Hypothalamus (tissue), 51 donors: ENCODE results near the gene NPW.
"Not testable (repeated sequence)": the region's sequence is repeated elsewhere in the genome, so short reads cannot be mapped to it uniquely, and the experiment has no call there.

Experiments used
- DNase-seq, 51 donors: peaks; one replicate each; lab custom pipeline; 2025; lab: John Stamatoyannopoulos, UW

Gene NPW

DNA sequence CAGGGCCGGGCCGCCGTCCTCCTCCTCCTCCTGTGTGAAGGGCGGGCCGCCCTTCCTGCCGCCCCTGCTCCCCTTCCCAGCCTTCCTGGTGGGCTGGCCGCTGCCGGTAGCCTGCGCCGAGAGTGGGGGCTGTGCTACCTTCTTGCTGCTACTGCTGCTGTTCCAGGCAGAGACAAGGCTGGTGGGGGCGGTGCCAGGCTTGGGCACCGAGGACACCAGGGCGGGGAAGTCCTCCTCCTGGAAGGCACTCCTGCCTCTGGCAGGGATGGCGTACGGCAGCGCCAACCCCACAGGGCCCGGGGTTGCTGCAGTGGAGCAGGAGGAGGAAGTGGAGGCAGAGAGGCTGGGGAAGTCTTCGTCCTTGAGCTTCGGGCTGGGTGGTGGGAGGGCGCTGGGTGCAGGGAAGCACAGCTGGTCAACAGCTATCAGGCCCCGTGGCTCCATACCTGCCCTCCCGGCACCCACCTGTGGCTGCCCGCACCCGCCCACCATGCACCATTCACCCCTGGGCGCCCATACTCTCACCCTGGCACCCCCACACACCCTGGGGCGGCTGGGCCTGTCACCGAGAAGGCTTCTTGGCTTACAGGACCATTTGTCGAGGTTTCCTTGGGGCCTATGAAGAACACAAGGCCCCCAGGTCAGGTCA lies 19.6 kb upstream of the NPW start:
- no peak for DNase-seq

DNA sequence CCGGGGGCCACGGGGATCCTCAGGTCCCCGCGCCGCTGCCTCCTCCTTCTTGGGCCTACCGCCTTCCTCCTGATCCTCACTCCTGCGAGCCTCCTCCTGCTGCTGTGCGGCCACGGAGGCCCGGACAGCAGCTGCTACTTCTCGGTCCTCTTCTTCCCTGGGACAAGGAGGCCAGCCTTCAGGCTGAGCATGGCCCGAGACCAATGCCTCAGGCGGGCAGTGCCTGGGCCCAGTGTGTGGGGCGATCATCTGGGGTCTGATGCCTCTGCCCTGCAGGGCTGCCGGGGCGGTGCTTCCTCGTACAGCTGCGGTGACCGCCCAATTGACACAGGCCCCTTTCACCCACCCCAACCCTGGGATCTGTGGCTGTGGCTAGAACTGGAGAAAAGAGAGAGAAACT lies 18.6 kb upstream of the NPW start:
- DNase-seq, result no peak

DNA sequence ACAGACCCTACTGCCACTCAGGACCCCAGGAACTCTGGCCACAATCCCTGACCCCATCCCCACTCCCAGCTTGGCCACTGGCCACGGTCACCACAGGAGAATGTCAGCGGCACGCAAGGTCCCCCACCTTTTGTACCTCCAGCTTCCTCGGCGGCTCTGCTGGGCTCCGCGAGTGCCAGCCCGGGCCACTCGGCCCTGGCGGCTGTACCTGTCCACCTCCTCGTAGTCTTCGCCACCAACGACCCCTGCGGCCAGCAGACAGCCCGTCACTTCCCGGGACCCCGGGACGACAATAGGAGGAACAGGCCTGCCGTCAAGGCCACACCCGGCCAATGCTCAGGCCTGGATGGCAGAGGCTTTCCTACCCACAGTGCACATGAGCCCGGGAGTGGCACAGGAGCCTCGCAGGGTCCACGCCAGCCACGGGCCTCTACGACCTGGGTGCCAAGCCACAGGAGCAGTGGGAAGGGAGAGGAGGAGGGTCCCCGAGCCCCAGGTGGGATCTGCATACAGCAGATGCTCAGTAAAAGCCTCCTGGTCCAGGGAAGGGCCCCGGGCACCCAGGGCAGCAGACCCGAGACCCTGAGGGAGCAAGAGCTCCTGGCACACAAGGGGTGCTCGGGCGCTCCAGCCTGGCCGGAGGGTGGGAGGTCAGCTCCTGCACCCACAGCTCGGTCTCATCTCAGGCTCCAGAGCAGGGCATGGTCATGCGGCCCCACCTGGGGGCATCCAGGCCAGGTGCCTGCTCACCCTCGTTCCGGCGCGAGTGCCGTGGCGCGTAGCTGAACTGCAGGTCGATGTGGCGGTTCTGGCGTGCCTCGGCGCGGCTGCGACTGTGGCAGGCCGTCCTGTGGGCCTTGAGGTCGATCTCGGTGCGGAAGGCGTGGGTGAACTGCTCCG lies 17.9 kb upstream of the NPW start:
- DNase-seq, result no peak

DNA sequence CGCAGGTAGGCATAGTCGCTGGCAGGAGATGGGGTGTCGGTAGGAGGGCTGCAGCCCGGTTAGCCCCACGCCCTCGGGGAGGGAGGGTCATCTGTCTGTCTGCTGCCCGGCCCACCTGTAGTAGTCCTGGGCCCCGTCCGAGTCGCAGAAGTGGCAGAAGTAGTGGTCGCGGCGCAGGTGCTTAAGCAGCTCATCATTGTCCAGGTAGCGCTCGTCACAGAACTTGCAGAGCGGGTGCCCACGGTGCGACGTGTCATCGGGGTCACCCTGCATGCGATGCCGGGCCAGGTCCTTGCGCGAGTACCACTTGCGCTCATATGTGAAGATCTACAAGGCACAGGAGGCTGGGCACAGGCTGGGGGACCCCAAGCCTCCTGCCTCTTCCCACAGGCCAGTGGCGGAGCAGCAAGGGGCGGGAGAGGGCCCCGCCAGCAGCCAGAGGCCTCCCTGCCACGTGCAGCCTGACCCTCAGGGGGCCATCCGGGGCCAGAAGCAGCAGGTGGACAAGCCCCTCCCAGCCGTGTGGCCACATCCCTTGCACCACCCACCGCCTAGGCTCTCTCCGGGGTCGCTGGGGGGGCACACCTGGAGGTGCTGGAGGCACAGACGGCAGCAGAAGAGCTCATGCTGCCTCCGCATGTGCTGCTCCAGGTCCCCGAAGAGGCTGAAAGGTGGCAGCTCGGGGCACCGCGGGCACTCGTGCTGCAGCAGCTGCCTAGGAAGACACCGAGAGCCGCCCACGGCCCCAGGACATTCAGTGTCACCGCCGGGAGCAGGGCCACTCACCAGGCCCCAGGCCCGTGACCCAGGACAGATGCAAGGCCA lies 17.0 kb upstream of the NPW start:
- DNase-seq, result no peak

DNA sequence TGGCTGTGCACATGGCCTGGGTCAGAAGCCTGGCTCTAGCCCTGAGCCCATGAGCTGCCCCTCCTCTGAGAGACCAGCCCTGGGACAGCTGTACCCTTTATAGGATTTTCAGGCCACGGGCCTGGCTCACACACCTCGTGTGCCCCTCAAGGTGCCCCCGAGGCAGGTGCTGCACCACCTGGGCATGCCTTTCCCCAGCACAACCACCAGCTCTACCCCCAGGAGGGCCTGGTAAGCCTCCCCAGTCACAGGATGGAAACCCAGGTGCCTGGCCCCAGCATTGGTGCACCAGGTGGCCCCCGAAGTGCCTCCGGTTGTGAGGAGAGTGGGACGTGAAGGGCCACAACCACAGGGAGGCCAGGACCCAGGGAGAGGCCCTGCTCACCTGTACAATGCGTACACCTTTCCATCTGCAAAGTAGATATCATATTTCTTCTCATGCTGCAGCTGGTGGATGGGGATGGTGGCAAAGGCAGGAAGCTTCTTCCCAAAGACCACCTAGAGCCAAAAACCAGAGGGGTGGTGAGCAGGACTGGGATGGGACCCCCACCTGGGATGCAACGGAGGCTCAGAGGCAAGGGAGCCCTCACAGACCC lies 16.3 kb upstream of the NPW start:
- no peak for DNase-seq

DNA sequence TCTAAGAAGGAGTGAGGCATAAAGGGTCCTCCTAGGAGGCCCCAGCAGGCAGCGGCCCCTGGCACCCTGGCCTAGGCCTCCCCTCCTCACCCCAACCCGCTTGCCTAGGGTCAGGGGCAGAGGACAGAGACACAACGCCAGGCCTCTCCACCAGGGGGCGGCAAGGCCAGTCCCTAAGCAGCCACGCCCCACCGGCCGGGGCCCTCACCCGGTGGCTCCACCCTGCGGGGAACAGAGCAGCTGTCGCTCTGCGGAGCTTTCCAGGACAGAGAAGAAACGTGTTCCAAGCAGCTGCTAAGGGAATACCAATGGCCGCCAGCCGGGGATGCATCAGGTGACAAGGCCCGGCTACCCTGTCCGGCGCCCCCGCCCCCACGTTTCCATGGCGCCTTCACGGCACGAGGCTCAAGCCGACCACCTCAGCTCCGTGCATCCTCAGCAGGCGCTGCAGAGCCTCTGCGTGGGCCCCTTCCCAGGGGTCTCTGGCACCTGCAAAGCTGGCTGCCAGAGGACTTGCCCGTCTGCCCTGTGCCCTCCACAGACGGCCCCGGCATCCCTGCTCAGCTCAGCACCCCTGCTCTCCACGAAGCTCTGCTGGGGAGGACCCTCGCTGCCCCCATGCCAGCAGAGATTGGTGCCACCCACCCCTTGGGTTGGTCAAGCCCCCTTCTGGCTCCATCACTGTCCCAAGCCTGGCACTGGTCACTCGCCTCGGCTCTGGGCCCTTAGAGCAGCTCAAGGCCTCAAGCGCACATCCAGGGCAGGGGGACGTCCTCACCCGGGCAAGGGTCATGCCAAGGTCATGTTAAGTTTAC lies 15.6 kb upstream of the NPW start:
- DNase-seq, result peak in 43 of 51 donors; percentile 8 to 83 (median 59)

DNA sequence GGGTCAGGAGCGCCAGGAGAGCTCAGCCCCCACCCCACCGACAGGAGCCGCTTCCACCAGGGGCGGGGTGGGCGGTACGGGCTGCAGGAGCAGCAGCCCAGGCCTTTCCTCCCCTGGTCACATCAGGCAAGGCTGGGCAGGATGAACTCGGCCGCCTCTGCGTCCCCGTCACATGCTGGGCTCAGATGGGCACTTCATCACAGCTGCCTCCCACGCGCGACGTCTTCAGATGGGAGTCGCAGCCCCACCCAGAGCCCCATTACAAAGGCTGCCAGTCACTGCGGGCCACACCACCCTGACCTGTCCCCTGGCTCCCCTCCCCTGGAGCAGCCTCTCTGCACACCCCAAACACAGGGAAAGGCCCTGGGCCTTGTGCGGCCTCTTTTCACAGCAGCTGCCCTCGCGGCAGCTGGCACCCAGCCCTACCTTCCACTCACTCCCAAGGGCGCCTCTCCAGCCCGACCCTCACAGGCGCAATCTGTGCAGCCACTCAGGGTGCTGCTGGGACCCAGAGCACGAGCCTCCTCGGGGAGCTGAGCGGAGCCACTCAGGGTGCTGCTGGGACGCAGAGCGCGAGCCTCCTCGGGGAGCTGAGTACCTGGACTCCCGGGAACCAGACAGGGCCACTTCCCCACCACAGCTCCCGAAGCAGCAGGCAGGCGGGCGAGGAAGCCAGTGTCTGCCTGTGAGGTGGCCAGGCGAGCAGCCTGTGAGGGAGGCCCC lies 14.6 kb upstream of the NPW start:
- DNase-seq, result no peak

DNA sequence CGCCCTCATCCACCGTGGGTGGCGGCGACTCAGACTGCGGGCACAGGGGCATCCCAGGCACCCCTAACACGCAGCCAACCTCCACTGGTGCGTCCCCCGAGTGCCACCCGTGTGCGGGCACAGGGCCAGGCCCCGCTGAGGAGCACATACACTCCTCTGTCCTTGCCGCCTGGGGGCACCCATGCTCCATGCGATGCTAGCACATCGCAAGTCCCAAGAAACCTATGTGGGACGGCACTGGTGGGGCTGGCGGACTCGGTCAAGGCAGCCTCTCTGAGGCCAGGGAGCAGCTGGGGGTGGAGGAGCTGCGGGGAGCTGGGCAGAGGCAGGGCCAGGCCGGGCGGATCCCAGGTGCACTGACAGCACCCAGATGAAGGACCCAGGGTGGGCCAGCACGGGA lies 13.9 kb upstream of the NPW start:
- peak in 1 of 51 donors; percentile 23 for DNase-seq

DNA sequence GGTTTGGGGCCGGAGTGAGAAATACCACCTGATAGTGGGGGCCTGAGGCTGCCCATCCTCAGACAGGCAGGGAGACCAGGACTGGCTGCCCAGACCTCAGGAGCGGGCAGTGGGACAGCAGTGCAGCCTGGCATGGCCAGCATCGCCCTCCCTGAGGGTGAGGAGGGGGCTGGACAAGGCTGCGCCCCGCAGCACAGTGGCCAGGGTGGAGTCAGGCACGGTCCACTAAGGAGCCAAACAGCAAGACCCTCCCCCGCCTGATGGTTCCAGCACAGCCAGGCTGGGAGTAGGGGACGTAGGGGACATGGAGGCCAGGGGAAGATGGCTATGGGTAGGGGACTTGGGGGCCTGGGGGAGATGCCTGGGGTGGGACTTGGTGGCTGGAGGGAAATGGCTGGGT lies 13.3 kb upstream of the NPW start:
- no peak for DNase-seq

DNA sequence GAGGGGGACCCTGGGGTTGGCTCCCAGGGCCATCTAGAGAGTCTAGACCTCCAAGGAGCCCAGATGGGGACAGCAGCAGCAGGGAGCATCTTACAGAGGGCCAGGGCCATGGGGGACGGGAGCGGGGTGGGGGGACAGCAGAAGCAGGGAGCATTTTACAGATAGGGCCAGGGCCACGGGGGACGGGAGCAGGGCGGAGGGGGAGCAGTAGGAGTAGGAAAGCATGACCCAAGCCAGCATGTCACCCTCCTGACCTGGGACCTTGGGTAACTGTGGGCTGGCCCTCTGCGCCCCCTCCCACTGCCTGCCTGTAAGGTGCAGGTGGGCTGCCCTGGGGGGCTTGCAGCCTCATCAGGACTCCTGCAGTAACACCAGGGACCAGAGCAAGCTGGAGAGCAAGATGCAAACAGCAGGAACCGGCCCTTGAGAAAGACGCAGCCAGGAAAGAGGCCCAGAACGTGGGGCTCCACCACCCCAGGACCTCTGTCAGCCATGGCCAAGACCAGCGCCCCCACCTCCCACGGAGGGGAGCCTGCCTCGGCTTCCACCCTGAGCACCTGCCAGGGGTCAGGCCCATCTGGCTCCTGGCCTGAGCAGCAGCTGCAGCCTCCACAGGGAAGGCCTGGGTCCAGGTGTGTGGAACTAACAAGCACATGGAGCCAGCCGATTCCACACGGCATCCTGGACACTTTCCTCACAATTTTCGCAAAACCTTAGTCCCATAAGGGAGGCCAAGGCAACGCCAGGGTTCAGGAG lies 12.3 kb upstream of the NPW start:
- no peak for DNase-seq

DNA sequence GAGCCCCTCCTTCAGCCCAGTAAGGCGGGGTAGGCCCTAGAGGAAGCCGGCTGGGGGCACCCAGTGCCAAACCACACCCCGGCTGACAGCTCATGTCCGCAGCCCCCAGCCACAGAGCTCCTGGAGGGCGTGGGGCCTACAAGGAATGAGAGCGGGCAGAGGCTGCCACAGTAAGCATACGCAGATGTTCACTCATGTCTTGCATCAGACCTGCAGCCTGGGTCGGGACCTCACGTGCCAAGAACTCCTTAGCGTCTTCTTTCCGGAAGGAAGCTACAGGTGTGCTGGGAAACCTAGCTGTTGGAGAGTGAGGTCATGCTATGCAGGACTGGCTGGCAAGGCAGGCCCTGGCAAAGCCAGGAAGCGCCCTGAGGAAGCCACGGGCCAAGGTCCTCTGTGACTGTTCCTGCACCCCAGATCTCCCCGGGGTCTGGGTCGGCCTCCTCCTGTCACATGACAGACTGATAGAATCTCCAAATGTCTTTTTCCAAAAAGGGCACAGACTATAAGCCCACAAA lies 11.5 kb upstream of the NPW start:
- no peak for DNase-seq

DNA sequence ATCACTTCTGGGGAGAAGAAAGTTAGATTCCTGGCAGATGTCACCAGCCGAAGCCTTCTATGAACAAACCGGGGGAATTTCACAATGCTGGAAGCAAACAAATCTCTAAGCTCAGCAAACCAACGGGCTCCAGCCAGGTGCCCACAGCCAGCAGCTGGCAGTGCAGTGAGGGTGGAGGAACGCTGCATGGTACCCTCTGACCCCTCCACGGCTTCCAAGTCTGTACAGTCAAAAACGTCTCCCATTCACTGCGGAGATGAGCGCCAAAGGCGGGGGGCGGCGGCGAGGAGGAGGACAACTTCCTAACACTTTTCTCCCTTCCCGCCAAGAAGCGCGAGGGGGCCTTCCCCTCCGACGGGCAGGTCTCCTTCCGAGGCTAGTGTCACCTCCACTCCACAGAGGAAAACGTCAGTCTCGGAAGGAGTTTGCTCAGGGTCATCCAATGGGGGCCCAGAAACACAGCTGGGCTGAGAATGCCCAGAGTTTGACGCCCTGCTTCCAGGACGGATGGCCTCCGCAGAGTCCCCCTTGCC lies 10.9 kb upstream of the NPW start:
- DNase-seq, result no peak

DNA sequence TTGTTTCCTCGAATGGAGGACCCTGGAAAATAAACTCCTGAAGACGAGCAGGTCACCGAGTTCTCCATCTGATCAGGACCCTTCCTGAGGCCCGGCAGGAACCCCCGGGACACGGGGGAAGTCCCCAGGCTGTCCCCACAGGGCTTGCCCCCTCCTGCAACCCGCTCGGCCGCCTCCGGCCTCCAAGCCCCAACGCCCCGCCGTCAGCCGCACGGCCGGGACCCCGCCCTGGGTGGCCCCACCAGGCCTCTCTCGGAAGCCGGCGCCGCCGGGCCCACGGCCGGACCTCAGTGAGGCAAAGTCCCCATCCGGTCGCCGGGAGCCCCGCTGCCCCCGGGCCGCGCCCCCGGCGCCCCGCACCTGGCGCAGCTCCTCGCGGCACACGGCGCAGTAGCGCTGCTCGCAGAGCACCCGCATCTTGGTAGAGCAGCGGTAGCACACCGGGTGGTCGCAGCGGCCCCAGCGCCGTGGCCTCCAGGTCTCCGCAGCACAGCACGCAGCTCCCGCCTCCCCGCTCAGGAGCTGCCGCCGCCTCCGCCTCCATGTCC lies 10.3 kb upstream of the NPW start:
- DNase-seq, result no peak

DNA sequence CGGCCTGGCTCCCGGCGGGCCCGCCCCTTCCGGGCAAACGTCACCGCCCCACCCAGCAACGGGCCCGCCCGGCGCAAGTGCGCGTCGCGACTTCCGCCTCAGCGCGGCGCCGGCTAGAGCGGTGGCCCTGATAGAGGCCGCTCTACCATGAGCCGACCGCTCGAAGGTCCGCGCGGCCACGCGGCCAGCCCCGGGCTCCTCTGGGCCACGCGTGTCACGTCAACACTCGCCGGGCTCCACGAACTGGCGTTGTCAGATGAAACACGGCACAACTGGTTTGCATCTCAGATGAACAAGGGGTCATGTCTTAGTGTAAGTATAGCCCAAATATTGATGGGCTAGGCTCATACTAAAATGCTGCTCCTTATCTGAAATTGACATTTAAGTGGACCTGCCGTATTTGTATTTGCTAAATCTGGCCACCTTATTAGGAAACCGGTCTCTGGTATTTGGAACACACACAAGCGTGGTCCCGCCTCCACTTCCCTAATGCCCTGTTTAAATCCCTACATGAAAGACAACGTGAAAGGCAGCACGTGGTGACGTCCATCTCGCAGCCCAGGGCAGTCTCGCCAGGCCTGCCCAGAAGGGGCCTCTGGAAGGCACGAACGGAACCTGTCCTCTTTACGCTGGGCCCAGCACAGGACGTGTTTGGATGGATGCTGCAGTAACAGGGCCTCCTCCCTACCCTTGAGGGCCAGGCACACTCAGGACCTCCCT lies 9.6 kb upstream of the NPW start, which contains the start of gene ZNF598:
ZNF598 (minus strand) TSS at position 31 of the 720 bp plus-strand sequence.
- DNase-seq, result peak; percentile 26 to 88 (median 66)

DNA sequence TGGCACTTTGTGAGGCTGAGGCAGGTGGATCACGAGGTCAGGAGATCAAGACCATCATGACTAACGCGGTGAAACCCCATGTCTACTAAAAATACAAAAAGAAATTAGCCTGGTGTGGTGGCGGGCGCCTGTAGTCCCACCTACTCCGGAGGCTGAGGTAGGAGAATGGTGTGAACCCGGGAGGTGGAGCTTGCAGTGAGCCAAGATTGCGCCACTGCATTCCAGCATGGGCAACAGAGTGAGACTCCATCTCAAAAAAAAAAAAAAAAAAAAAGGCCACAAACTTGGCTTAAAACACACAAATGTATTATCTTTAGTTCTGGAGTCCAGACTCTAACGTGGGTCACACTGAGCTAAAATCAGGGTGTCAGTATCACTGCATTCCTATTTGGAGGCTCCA lies 7.9 kb upstream of the NPW start:
- DNase-seq, result not testable (repeated sequence)

DNA sequence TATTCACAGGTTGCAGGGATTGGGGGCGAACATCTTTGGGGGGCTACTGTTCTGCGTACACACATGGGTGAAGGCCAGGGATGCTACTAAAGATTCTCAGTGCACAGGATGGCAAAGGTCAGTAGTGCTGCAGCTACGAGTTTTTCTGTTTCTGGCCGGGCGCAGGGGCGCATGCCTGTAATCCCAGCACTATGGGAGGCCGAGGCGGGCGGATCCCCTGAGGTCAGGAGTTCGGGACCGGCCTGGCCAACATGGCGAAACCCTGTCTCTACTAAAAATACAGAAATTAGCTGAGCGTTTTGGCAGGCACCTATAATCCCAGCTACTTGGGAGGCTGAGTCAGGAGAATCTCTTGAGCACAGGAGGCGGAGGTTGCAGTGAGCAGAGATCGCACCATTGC lies 6.1 kb upstream of the NPW start:
- no peak for DNase-seq
